IMR-90 (cell line): ENCODE measurements around the gene LRG1. TPM values are rescaled to one million over a fixed set of nuclear protein-coding genes. Genes with fewer than 3 reads are reported as not detected.

Experiments
- ATAC-seq: fragments of 200-7000 bp; cut with Tn5 transposase; 2 replicates; pipeline ENCODE4 v1.9.1; 2020; ENCODE audit warnings: low read depth, mild to moderate bottlenecking, moderate library complexity
- BruUV-seq: library from RNA; stranded (reverse); fragments of 400-500 nt; replicated peaks from 2 replicates; lab custom pipeline; 2021; lab: Mats Ljungman, UMichigan
- CTCF ChIA-PET: fragments of 300-600 bp; formaldehyde crosslinking; extraction: SDS; loops from one replicate; lab custom pipeline; 2021; ENCODE audit warnings: antibody characterized with exemption; lab: Yijun Ruan, JAX
- POLR2A ChIA-PET: fragments of 300-600 bp; sonication (Branson Sonifier 250); formaldehyde crosslinking; loops from one replicate; lab custom pipeline; 2022; ENCODE audit warnings: antibody characterized with exemption; ENCODE audit not compliant: unreplicated experiment; lab: Charles Lee
- DNase-seq: peaks from one replicate; pipeline ENCODE4 v3.0.0; 2013
- H2AFZ ChIP-seq: replicated peaks from 2 replicates; pipeline ENCODE3; 2013; ENCODE audit warnings: low read length, mild to moderate bottlenecking; ENCODE audit not compliant: poor library complexity
- H2AK5ac ChIP-seq: 2 replicates; pipeline ENCODE4 v1.6.1; 2013; ENCODE audit warnings: low read depth, low read length, inconsistent platforms
- H2AK9ac ChIP-seq: replicated peaks from 2 replicates; pipeline ENCODE3; 2013; ENCODE audit warnings: mild to moderate bottlenecking, low read depth, low read length, moderate library complexity; ENCODE audit not compliant: poor library complexity
- H2BK120ac ChIP-seq: 2 replicates; pipeline ENCODE4 v1.6.1; 2013; ENCODE audit warnings: low read depth, low read length, inconsistent platforms
- H2BK15ac ChIP-seq: 3 replicates; pipeline ENCODE4 v1.6.1; 2013; ENCODE audit warnings: low read depth, low read length, inconsistent platforms
- H2BK20ac ChIP-seq: 2 replicates; pipeline ENCODE4 v1.6.1; 2013; ENCODE audit warnings: low read depth, mild to moderate bottlenecking, inconsistent platforms, low read length, moderate library complexity
- H2BK5ac ChIP-seq: 2 replicates; pipeline ENCODE4 v1.6.1; 2013; ENCODE audit warnings: mild to moderate bottlenecking, low read depth, low read length, inconsistent platforms; ENCODE audit not compliant: poor library complexity, severe bottlenecking
- H3K14ac ChIP-seq: replicated peaks from 2 replicates; pipeline ENCODE4 v1.6.1; 2013; ENCODE audit warnings: low read depth, low read length, inconsistent platforms
- H3K18ac ChIP-seq: 2 replicates; pipeline ENCODE4 v1.6.1; 2013; ENCODE audit warnings: low read depth, low read length, control low read depth
- H3K23ac ChIP-seq: 2 replicates; pipeline ENCODE4 v1.6.1; 2013; ENCODE audit warnings: low read depth, low read length, inconsistent platforms
- H3K27ac ChIP-seq: 2 replicates; pipeline ENCODE4 v1.5.1; 2013; ENCODE audit warnings: mild to moderate bottlenecking, control low read depth, low read length; ENCODE audit not compliant: insufficient read depth
- H3K27me3 ChIP-seq: 2 replicates; pipeline ENCODE4 v1.6.1; 2013; ENCODE audit warnings: low read length; ENCODE audit not compliant: control insufficient read depth, insufficient read depth
- H3K36me3 ChIP-seq: 2 replicates; pipeline ENCODE4 v1.6.1; 2013; ENCODE audit warnings: low read length, mixed read lengths; ENCODE audit not compliant: control insufficient read depth, insufficient read depth
- H3K4ac ChIP-seq: 2 replicates; pipeline ENCODE4 v1.6.1; 2013; ENCODE audit warnings: low read depth, low read length, inconsistent platforms
- H3K4me1 ChIP-seq: 2 replicates; pipeline ENCODE4 v1.6.1; 2013; ENCODE audit warnings: low read length, mixed read lengths; ENCODE audit not compliant: control insufficient read depth, insufficient read depth
- H3K4me2 ChIP-seq: 2 replicates; pipeline ENCODE4 v1.6.1; 2013; ENCODE audit warnings: low read depth, mild to moderate bottlenecking, control low read depth, low read length, moderate library complexity
- H3K4me3 ChIP-seq: 2 replicates; pipeline ENCODE4 v1.5.1; 2013; ENCODE audit warnings: low read depth, mild to moderate bottlenecking, control low read depth, low read length, moderate library complexity; ENCODE audit not compliant: insufficient read depth
- H3K56ac ChIP-seq: 2 replicates; pipeline ENCODE4 v1.6.1; 2013; ENCODE audit warnings: low read length, inconsistent platforms; ENCODE audit not compliant: insufficient read depth; ENCODE audit errors: extremely low read depth
- H3K79me1 ChIP-seq, 2 experiments: 2 replicates each; pipeline ENCODE4 v1.6.1; 2013; ENCODE audit warnings: low read length in 2 of 2, inconsistent platforms in 1 of 2, low read depth in 1 of 2
- H3K9ac ChIP-seq: 2 replicates; pipeline ENCODE4 v1.6.1; 2013; ENCODE audit warnings: low read depth, low read length, control low read depth
- H3K9me1 ChIP-seq: 2 replicates; pipeline ENCODE4 v1.6.1; 2013; ENCODE audit warnings: low read length, inconsistent platforms; ENCODE audit not compliant: insufficient read depth
- H3K9me3 ChIP-seq: 2 replicates; pipeline ENCODE4 v1.6.1; 2013; ENCODE audit warnings: low read length; ENCODE audit not compliant: control insufficient read depth, insufficient read depth
- H4K20me1 ChIP-seq: 2 replicates; pipeline ENCODE4 v1.6.1; 2013; ENCODE audit warnings: low read length, inconsistent platforms; ENCODE audit not compliant: insufficient read depth
- H4K5ac ChIP-seq: 2 replicates; pipeline ENCODE4 v1.6.1; 2013; ENCODE audit warnings: mild to moderate bottlenecking, low read depth, low read length, control low read depth
- H4K8ac ChIP-seq, 2 experiments: 2 replicates each; pipeline ENCODE4 v1.6.1; 2013; ENCODE audit warnings: low read depth in 2 of 2, low read length in 2 of 2, control low read depth in 1 of 2, inconsistent platforms in 1 of 2
- H4K91ac ChIP-seq: 2 replicates; pipeline ENCODE4 v1.6.1; 2013; ENCODE audit warnings: low read depth, low read length, inconsistent platforms; ENCODE audit not compliant: insufficient read depth
- BHLHE40 ChIP-seq: fragments of 150-350 bp; IDR thresholded peaks from 2 replicates; pipeline ENCODE4 v1.6.1; 2016; ENCODE audit warnings: mild to moderate bottlenecking, low read depth, low read length
- CEBPB ChIP-seq: IDR thresholded peaks from 2 replicates; pipeline ENCODE4 v1.6.1; 2012; ENCODE audit warnings: low read depth, low read length, improper control_type of control experiment
- CHD1 ChIP-seq: IDR thresholded peaks from 2 replicates; pipeline ENCODE4 v1.6.1; 2012; ENCODE audit warnings: low read depth, low read length, improper control_type of control experiment
- FOS ChIP-seq: fragments of 150-350 bp; IDR thresholded peaks from 2 replicates; pipeline ENCODE4 v1.6.1; 2016; ENCODE audit warnings: low read depth, low read length
- MXI1 ChIP-seq: IDR thresholded peaks from 2 replicates; pipeline ENCODE4 v1.6.1; 2012; ENCODE audit warnings: low read depth, mild to moderate bottlenecking, low read length, moderate library complexity, borderline replicate concordance
- POLR2A ChIP-seq: IDR thresholded peaks from 2 replicates; pipeline ENCODE4 v1.6.1; 2012; ENCODE audit warnings: mild to moderate bottlenecking, low read depth, low read length
- RAD21 ChIP-seq: IDR thresholded peaks from 2 replicates; pipeline ENCODE4 v1.6.1; 2012; ENCODE audit warnings: low read length, improper control_type of control experiment
- RCOR1 ChIP-seq: IDR thresholded peaks from 2 replicates; pipeline ENCODE4 v1.6.1; 2012; ENCODE audit warnings: mild to moderate bottlenecking, low read length, improper control_type of control experiment; ENCODE audit not compliant: insufficient replicate concordance
- RFX5 ChIP-seq: IDR thresholded peaks from 2 replicates; pipeline ENCODE4 v1.8.0; 2012; ENCODE audit warnings: low read depth, mild to moderate bottlenecking, low read length, moderate library complexity
- SMC3 ChIP-seq: fragments of 150-350 bp; IDR thresholded peaks from 2 replicates; pipeline ENCODE4 v1.6.1; 2016; ENCODE audit warnings: low read depth, mild to moderate bottlenecking, antibody characterized with exemption, low read length, moderate library complexity
- WGBS, 2 experiments: methylation state at CpG; one replicate each; pipeline versions ENCODE4 v1.1.5 to v1.1.7; 2013; ENCODE audit warnings: missing lambda C conversion rate in 2 of 2; ENCODE audit not compliant: insufficient read length in 1 of 2; ENCODE audit errors: extremely low coverage in 2 of 2; 5-methylcytosine and 5-hydroxymethylcytosine counted together
- dilution Hi-C: fragments of 300-500 bp; cut with HindIII; formaldehyde crosslinking; loops from one replicate; pipeline ENCODE4 v1.14.3; 2018; ENCODE audit warnings: low sequenced_read_pairs; ENCODE audit not compliant: unreplicated experiment
- in situ Hi-C: fragments of 300-500 bp; cut with MboI; formaldehyde crosslinking; loops from 3 replicates; pipeline ENCODE4 v1.14.3; 2019; ENCODE audit warnings: low sequenced_read_pairs, inconsistent platforms, mixed read lengths
- intact Hi-C: fragments of 100-400 bp; cut with micrococcal nuclease; formaldehyde crosslinking; loops from 2 replicates; pipeline ENCODE4 v1.10.0; 2022
- polyA plus RNA-seq, 3 experiments: library from polyadenylated mRNA; depleted of rRNA; stranded (reverse); fragments of >200 nt; gene quantifications; 2 replicates each; pipeline ENCODE4 v1.2.3, GENCODE V29; 2012; ENCODE audit warnings: low replicate concordance in 1 of 3
- total RNA-seq: library from RNA; depleted of rRNA; stranded (reverse); fragments of >200 nt; gene quantifications from 2 replicates; pipeline ENCODE4 v1.2.3, GENCODE V29; 2012
- TF ChIP-seq, protein P1 (sequence below): conservative IDR thresholded peaks from 2 replicates; pipeline ENCODE4 v1.5.1; 2012; ENCODE audit warnings: mild to moderate bottlenecking, low read depth, low read length, improper control_type of control experiment
- TF ChIP-seq, protein P2 (sequence below): fragments of 150-350 bp; IDR thresholded peaks from 2 replicates; pipeline ENCODE4 v1.6.1; 2017; ENCODE audit warnings: mild to moderate bottlenecking, antibody characterized with exemption, low read length, low read depth
- TF ChIP-seq, protein P3 (sequence below): fragments of 150-350 bp; IDR thresholded peaks from 2 replicates; pipeline ENCODE4 v1.6.1; 2016; ENCODE audit warnings: low read depth, mild to moderate bottlenecking, low read length, moderate library complexity, borderline replicate concordance

Gene LRG1
- total and polyA plus RNA-seq, 2 of the 4 experiments (the other 2 are of a cell fraction), result not detected

DNA sequence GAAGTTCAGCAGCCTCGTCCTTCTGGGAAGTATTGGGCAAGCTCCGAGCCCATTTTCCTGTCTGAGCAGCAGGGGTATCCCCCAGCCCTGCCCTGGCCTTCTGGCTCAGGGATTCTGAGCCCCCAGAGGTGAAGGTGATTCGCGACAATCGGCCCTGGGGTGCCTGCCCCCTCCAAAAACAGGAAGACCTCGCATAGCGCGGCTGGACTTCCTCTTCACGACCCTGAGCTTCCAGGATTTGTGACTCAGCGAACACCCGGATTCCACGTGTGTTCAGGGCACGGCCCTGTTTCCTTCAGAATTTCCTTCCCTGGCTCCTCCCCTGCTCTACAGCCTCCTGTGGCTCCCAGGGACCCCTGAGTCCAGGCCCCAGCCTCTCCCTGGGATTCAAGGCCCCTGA lies 19.7 kb upstream of the LRG1 start, which contains the start of gene SEMA6B:
Gene SEMA6B, minus strand, starts transcription at position 116 of the 400 bp plus-strand sequence. CDS start 1,227 bp downstream, outside the sequence.
- WGBS, 2 experiments, result 60% methylated on average over 1 of the region's 13 CpGs; no CpG with 5 or more reads in 1 of the 2 experiments
- POLR2A ChIA-PET, result interaction anchor here (0.5 kb wide), 1 partner anchor 165 kb away, joined by 3 read pairs; no protein-coding TSS in a partner anchor

More for the DNA sequence above, 19.7 kb upstream of the LRG1 start, which contains the start of gene SEMA6B:
- CTCF ChIA-PET, result interaction anchor here (1.0 kb wide), 1 partner anchor 13 kb away, joined by 4 read pairs; no protein-coding TSS in a partner anchor
- Histone ChIP-seq H2AK9ac (peak within 1 kb of the TSS; percentile 72), H3K4me3 (no peak within 1 kb of the TSS), H3K27ac (no peak within 1 kb of the TSS), H3K4me1 (no peaks in the 10 kb centered on the region), H3K79me1 (no peaks in the 10 kb centered on the region), H3K23ac (no peak within 1 kb of the TSS), H3K18ac (no peak within 1 kb of the TSS), H2BK20ac (no peak within 1 kb of the TSS), H2BK15ac (no peak within 1 kb of the TSS), H3K14ac (no peak within 1 kb of the TSS), H3K27me3 (no peaks in the 10 kb centered on the region), H4K8ac (no peak within 1 kb of the TSS), H3K4me2 (no peak within 1 kb of the TSS), H2BK5ac (no peak within 1 kb of the TSS), H3K56ac (no peak within 1 kb of the TSS), H3K9me1 (no peaks in the 10 kb centered on the region), H3K4ac (no peak within 1 kb of the TSS), H3K9me3 (no peaks in the 10 kb centered on the region), H4K20me1 (no peaks in the 10 kb centered on the region), H3K36me3 (no peaks in the 10 kb centered on the region), H2AK5ac (no peak within 1 kb of the TSS), H3K9ac (no peak within 1 kb of the TSS), H4K5ac (no peak within 1 kb of the TSS), H2BK120ac (no peak within 1 kb of the TSS), H4K91ac (no peak within 1 kb of the TSS), H2AFZ (peak within 1 kb of the TSS; percentile 51)
- TF ChIP-seq CHD1, result no peak
- no peak for TF ChIP-seq CEBPB
- TF ChIP-seq RCOR1, result no peak
- TF ChIP-seq SMC3, result no peak
- TF ChIP-seq FOS, result no peak
- no peak for TF ChIP-seq MXI1
- TF ChIP-seq, protein P1, sequence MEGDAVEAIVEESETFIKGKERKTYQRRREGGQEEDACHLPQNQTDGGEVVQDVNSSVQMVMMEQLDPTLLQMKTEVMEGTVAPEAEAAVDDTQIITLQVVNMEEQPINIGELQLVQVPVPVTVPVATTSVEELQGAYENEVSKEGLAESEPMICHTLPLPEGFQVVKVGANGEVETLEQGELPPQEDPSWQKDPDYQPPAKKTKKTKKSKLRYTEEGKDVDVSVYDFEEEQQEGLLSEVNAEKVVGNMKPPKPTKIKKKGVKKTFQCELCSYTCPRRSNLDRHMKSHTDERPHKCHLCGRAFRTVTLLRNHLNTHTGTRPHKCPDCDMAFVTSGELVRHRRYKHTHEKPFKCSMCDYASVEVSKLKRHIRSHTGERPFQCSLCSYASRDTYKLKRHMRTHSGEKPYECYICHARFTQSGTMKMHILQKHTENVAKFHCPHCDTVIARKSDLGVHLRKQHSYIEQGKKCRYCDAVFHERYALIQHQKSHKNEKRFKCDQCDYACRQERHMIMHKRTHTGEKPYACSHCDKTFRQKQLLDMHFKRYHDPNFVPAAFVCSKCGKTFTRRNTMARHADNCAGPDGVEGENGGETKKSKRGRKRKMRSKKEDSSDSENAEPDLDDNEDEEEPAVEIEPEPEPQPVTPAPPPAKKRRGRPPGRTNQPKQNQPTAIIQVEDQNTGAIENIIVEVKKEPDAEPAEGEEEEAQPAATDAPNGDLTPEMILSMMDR, result no peak
- TF ChIP-seq POLR2A, result no peak
- TF ChIP-seq, protein P2, sequence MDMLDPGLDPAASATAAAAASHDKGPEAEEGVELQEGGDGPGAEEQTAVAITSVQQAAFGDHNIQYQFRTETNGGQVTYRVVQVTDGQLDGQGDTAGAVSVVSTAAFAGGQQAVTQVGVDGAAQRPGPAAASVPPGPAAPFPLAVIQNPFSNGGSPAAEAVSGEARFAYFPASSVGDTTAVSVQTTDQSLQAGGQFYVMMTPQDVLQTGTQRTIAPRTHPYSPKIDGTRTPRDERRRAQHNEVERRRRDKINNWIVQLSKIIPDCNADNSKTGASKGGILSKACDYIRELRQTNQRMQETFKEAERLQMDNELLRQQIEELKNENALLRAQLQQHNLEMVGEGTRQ, result no peak
- TF ChIP-seq, protein P3, sequence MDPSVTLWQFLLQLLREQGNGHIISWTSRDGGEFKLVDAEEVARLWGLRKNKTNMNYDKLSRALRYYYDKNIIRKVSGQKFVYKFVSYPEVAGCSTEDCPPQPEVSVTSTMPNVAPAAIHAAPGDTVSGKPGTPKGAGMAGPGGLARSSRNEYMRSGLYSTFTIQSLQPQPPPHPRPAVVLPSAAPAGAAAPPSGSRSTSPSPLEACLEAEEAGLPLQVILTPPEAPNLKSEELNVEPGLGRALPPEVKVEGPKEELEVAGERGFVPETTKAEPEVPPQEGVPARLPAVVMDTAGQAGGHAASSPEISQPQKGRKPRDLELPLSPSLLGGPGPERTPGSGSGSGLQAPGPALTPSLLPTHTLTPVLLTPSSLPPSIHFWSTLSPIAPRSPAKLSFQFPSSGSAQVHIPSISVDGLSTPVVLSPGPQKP, result no peak
- no peak for TF ChIP-seq RAD21
- no peak for TF ChIP-seq RFX5
- TF ChIP-seq BHLHE40, result no peak
- dilution Hi-C loops (no loop called here), intact Hi-C loops (loop anchor here (2.0 kb wide), 1 partner anchor 77 kb away; no protein-coding TSS in a partner anchor), in situ Hi-C loops (no loop called here)
- no peak for ATAC-seq
- DNase-seq, result no peak
- BruUV-seq, result no TSS peak
